ENCODE results near the gene XRCC5. TPM values are rescaled to one million over a fixed set of nuclear protein-coding genes. Genes with fewer than 3 reads are reported as not detected.

Gene XRCC5
- total RNA-seq, 2 donors from 2014 or later: 492 to 493 TPM

- Mint-ChIP-seq H3K4me1 (peaks cover 49% of the 10 kb centered on the region), H3K36me3 (ENCODE audit: low read depth) (peaks cover 68% of the 10 kb centered on the region), H3K9me3 (no peaks in the 10 kb centered on the region), H3K27me3 (ENCODE audit: insufficient read depth) (no peaks in the 10 kb centered on the region), H3K4me3 (no peak overlapping the region), H3K27ac (peak overlapping the region; percentile 18)
- TF ChIP-seq CTCF (conservative IDR thresholded peaks at IDR 0.05): no peak
- 90 to 96% methylated on average over 3 to 4 of the region's 4 CpGs for WGBS, 2 experiments (ENCODE audit: insufficient coverage in 1 of 2, insufficient read length in 1 of 2)
- no peaks in the 10 kb centered on the region for H3K27me3 ChIP-seq (ENCODE audit: control insufficient read depth, insufficient read depth, low read length, poor library complexity, severe bottlenecking)
- H3K4me3 ChIP-seq (ENCODE audit: low read length): peak overlapping the region; percentile 89
- H3K36me3 ChIP-seq (ENCODE audit: control insufficient read depth, insufficient read depth, low read length): peaks cover 71% of the 10 kb centered on the region
- no peak for DNase-seq
- H3K27ac ChIP-seq (ENCODE audit: low read depth, low read length): no peak overlapping the region
- H3K9me3 ChIP-seq (ENCODE audit: control insufficient read depth, low read length): no peaks in the 10 kb centered on the region
- peaks cover 9% of the 10 kb centered on the region for H3K4me1 ChIP-seq (ENCODE audit: control insufficient read depth, insufficient read depth, low read length)
- no peak overlapping the region for H3K9ac ChIP-seq (ENCODE audit: extremely low read depth, low read length, poor library complexity, severe bottlenecking)
Measured at GRCh38 chr2:216112926-216113325, 3.8 kb downstream of the XRCC5 start.

- 95 to 100% methylated on average over 2 to 3 of the region's 3 CpGs for WGBS, 2 experiments (ENCODE audit: insufficient coverage in 1 of 2, insufficient read length in 1 of 2)
- Histone ChIP-seq H3K4me1 (ENCODE audit: control insufficient read depth, insufficient read depth, low read length) (peaks cover 9% of the 10 kb centered on the region), H3K36me3 (ENCODE audit: control insufficient read depth, insufficient read depth, low read length) (peaks cover 78% of the 10 kb centered on the region)
Measured at GRCh38 chr2:216113572-216113971, 4.4 kb downstream of the XRCC5 start.

GRCh38 chr2:216114382-216114713, 5.2 kb downstream of the XRCC5 start:
- Mint-ChIP-seq H3K9me3 (no peaks in the 10 kb centered on the region), H3K27ac (peak overlapping the region; percentile 99), H3K4me3 (peak overlapping the region; percentile 65), H3K4me1 (peaks cover 42% of the 10 kb centered on the region), H3K27me3 (ENCODE audit: insufficient read depth) (no peaks in the 10 kb centered on the region), H3K36me3 (ENCODE audit: low read depth) (peaks cover 82% of the 10 kb centered on the region)
- Histone ChIP-seq H3K9me3 (ENCODE audit: control insufficient read depth, low read length) (no peaks in the 10 kb centered on the region), H3K27ac (ENCODE audit: low read depth, low read length) (no peak overlapping the region), H3K4me3 (ENCODE audit: low read length) (no peak overlapping the region), H3K27me3 (ENCODE audit: control insufficient read depth, insufficient read depth, low read length, poor library complexity, severe bottlenecking) (no peaks in the 10 kb centered on the region), H3K4me1 (ENCODE audit: control insufficient read depth, insufficient read depth, low read length) (peaks cover 9% of the 10 kb centered on the region), H3K9ac (ENCODE audit: extremely low read depth, low read length, poor library complexity, severe bottlenecking) (peak overlapping the region; percentile 13), H3K36me3 (ENCODE audit: control insufficient read depth, insufficient read depth, low read length) (peaks cover 86% of the 10 kb centered on the region)
- WGBS, 2 experiments (ENCODE audit: insufficient coverage in 1 of 2, insufficient read length in 1 of 2): 45 to 47% methylated on average over 4 of the region's 4 CpGs
- no peak for DNase-seq
- TF ChIP-seq CTCF (conservative IDR thresholded peaks at IDR 0.05): no peak

More at GRCh38 chr2:216113572-216113971, 4.4 kb downstream of the XRCC5 start:
- no peak overlapping the region for H3K4me3 Mint-ChIP-seq
- peak overlapping the region; percentile 99 for H3K27ac Mint-ChIP-seq
- H3K36me3 Mint-ChIP-seq (ENCODE audit: low read depth): peaks cover 74% of the 10 kb centered on the region
- H3K27me3 Mint-ChIP-seq (ENCODE audit: insufficient read depth): no peaks in the 10 kb centered on the region
- no peak overlapping the region for H3K9ac ChIP-seq (ENCODE audit: extremely low read depth, low read length, poor library complexity, severe bottlenecking)
- peaks cover 43% of the 10 kb centered on the region for H3K4me1 Mint-ChIP-seq
- no peak overlapping the region for H3K27ac ChIP-seq (ENCODE audit: low read depth, low read length)
- no peak overlapping the region for H3K4me3 ChIP-seq (ENCODE audit: low read length)
- no peaks in the 10 kb centered on the region for H3K9me3 Mint-ChIP-seq
- H3K9me3 ChIP-seq (ENCODE audit: control insufficient read depth, low read length): no peaks in the 10 kb centered on the region
- H3K27me3 ChIP-seq (ENCODE audit: control insufficient read depth, insufficient read depth, low read length, poor library complexity, severe bottlenecking): no peaks in the 10 kb centered on the region
- no peak for DNase-seq
- TF ChIP-seq CTCF (conservative IDR thresholded peaks at IDR 0.05): no peak
